Retinal pigment epithelial cell (primary cell): Measurements from ENCODE around the gene STAMBP.

Source experiments
- DNase-seq: peaks from one replicate; pipeline ENCODE4 v3.0.0-alpha.2; 2010; ENCODE audit warnings: low read depth
- H3K4me3 ChIP-seq: 2 replicates; pipeline ENCODE4 v1.5.1; 2011; ENCODE audit warnings: mild to moderate bottlenecking, low read length, control low read depth, moderate library complexity
- TF ChIP-seq, protein P1 (sequence below): conservative IDR thresholded peaks from 2 replicates; pipeline ENCODE4 v1.5.1; 2011; ENCODE audit warnings: low read depth, low read length, control low read depth, inconsistent platforms

STAMBP gene

DNA sequence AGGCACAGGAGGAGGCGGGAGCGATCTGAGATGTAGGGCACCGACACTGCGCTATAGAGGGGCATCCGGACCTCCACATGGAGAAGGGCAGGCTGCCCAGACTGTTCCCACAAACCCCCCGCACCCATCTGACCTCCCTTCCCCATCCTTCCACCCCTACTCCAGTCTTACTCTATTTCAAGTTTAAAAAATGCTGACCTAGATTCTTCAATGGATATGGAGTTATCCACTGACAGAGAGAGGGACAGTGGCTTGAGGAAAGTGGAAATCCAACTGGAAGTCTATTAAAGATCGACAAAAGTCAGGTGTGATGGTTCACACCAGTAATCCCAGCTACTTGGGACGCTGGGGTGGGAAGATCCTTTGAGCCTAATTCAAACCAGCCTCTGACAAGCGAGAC is 92.8 kb downstream of the STAMBP start:
- no peak overlapping the region for H3K4me3 ChIP-seq
- DNase-seq, result no peak
- TF ChIP-seq, protein P1, sequence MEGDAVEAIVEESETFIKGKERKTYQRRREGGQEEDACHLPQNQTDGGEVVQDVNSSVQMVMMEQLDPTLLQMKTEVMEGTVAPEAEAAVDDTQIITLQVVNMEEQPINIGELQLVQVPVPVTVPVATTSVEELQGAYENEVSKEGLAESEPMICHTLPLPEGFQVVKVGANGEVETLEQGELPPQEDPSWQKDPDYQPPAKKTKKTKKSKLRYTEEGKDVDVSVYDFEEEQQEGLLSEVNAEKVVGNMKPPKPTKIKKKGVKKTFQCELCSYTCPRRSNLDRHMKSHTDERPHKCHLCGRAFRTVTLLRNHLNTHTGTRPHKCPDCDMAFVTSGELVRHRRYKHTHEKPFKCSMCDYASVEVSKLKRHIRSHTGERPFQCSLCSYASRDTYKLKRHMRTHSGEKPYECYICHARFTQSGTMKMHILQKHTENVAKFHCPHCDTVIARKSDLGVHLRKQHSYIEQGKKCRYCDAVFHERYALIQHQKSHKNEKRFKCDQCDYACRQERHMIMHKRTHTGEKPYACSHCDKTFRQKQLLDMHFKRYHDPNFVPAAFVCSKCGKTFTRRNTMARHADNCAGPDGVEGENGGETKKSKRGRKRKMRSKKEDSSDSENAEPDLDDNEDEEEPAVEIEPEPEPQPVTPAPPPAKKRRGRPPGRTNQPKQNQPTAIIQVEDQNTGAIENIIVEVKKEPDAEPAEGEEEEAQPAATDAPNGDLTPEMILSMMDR, result no peak

DNA sequence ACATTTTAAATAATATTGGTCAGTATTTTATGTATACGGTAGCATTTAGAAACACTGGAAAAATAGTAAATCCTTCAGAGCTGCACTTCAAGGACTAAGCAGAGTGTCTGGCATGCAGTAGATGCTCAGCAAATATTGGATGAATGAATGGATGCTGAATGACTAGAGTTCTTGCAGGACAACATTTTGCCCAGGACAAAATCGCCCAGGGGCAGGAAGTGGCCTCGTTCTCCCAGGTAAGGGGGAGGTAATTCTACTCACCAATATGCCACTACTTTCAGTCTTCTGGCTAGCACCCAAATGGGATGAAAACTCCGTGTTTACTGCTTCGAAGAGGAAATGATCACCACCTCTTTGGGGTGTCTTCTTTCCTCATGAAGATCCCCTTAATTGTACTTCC is 93.9 kb downstream of the STAMBP start:
- TF ChIP-seq, protein P1, result no peak

More for the DNA sequence above, 93.9 kb downstream of the STAMBP start:
- no peak for DNase-seq
- H3K4me3 ChIP-seq, result no peak overlapping the region
